ENCODE data around the gene NIM1K. TPM values are rescaled to one million over a fixed set of nuclear protein-coding genes. Genes with fewer than 3 reads are reported as not detected.

The NIM1K gene
- total and polyA plus RNA-seq, 2 of the 4 experiments (the other 2 are of a cell fraction): 0.54 to 0.68 TPM

GRCh38 chr5:43303242-43303641, 111.2 kb downstream of the NIM1K start:
- no peak overlapping the region for H2BK5ac ChIP-seq (ENCODE audit: low read depth, low read length, poor library complexity, severe bottlenecking)
- no peak for TF ChIP-seq USF2 (IDR thresholded peaks at IDR 0.05; ENCODE audit: low read depth, low read length)
- no peak for TF ChIP-seq RFX5 (IDR thresholded peaks at IDR 0.05; ENCODE audit: low read depth, low read length)
- no peak for TF ChIP-seq ELK1 (IDR thresholded peaks at IDR 0.05; ENCODE audit: borderline replicate concordance, low read depth, low read length)
- no peak for TF ChIP-seq NFE2L2 (IDR thresholded peaks at IDR 0.05; ENCODE audit: low read depth, low read length)
- no peak for TF ChIP-seq POLR2A (IDR thresholded peaks at IDR 0.05; ENCODE audit: low read depth, low read length)
- TF ChIP-seq SMC3 (IDR thresholded peaks at IDR 0.05; ENCODE audit: low read depth, low read length): no peak
- no peak for TF ChIP-seq CTCF (conservative IDR thresholded peaks at IDR 0.05; ENCODE audit: low read depth, low read length)
- no peak for TF ChIP-seq CEBPB (IDR thresholded peaks at IDR 0.05; ENCODE audit: low read depth, low read length)
- no peak for TF ChIP-seq MXI1 (IDR thresholded peaks at IDR 0.05; ENCODE audit: borderline replicate concordance, low read depth, low read length)
- no peak for TF ChIP-seq RCOR1 (IDR thresholded peaks at IDR 0.05; ENCODE audit: insufficient replicate concordance, low read length)
- no peak for TF ChIP-seq BHLHE40 (IDR thresholded peaks at IDR 0.05; ENCODE audit: low read depth, low read length)
- no peak for TF ChIP-seq MAFK (IDR thresholded peaks at IDR 0.05; ENCODE audit: low read depth, low read length)
- no peak for TF ChIP-seq MAZ (IDR thresholded peaks at IDR 0.05; ENCODE audit: borderline replicate concordance, low read depth, low read length)
- no peak for TF ChIP-seq FOS (IDR thresholded peaks at IDR 0.05; ENCODE audit: low read depth, low read length)
- TF ChIP-seq RAD21 (IDR thresholded peaks at IDR 0.05; ENCODE audit: low read length): no peak
- no peak for TF ChIP-seq CHD1 (IDR thresholded peaks at IDR 0.05; ENCODE audit: low read depth, low read length)
- H4K91ac ChIP-seq (ENCODE audit: insufficient read depth, low read depth, low read length): no peak overlapping the region
- H3K18ac ChIP-seq (ENCODE audit: low read depth, low read length): no peak overlapping the region
- H2AFZ ChIP-seq (replicated peaks; ENCODE audit: low read length, poor library complexity): no peak overlapping the region
- dilution Hi-C loops (cut with HindIII; ENCODE audit: low sequenced_read_pairs, unreplicated experiment): no loop called here
- no peak overlapping the region for H2BK15ac ChIP-seq (ENCODE audit: low read depth, low read length)
- BruUV-seq (replicated peaks): no TSS peak
- H3K9me1 ChIP-seq (ENCODE audit: insufficient read depth, low read length): no peaks in the 10 kb centered on the region
- no peak overlapping the region for H3K4me3 ChIP-seq (ENCODE audit: insufficient read depth, low read depth, low read length)
- no peaks in the 10 kb centered on the region for H3K9me3 ChIP-seq (ENCODE audit: control insufficient read depth, insufficient read depth, low read length)
- WGBS, 2 experiments (ENCODE audit: extremely low coverage in 2 of 2, insufficient read length in 1 of 2): no CpG with 5 or more reads among the region's 4 CpGs
- no peak overlapping the region for H3K27ac ChIP-seq (ENCODE audit: insufficient read depth, low read length)
- no peak overlapping the region for H3K9ac ChIP-seq (ENCODE audit: low read depth, low read length)
- H3K14ac ChIP-seq (replicated peaks; ENCODE audit: low read depth, low read length): no peak overlapping the region
- no peak overlapping the region for H2BK20ac ChIP-seq (ENCODE audit: low read depth, low read length)
- H3K23ac ChIP-seq (ENCODE audit: low read depth, low read length): no peak overlapping the region
- in situ Hi-C loops (cut with MboI; ENCODE audit: low sequenced_read_pairs): loop anchor here (10.0 to 25.0 kb wide), 2 partner anchors 191 to 398 kb away; partner anchors contain the start of gene ZNF131
- H2BK120ac ChIP-seq (ENCODE audit: low read depth, low read length): no peak overlapping the region
- H4K5ac ChIP-seq (ENCODE audit: low read depth, low read length): no peak overlapping the region
- no peak overlapping the region for H2AK9ac ChIP-seq (replicated peaks; ENCODE audit: low read depth, low read length, poor library complexity)
- CTCF ChIA-PET: interaction anchor here (0.5 kb wide), 1 partner anchor 627 kb away, joined by 3 read pairs; no protein-coding TSS in a partner anchor
- H3K56ac ChIP-seq (ENCODE audit: extremely low read depth, insufficient read depth, low read length): no peak overlapping the region
- intact Hi-C loops (cut with micrococcal nuclease): no loop called here
- no peak overlapping the region for H3K4ac ChIP-seq (ENCODE audit: low read depth, low read length)
- no peak overlapping the region for H3K4me2 ChIP-seq (ENCODE audit: low read depth, low read length)
- ATAC-seq (ENCODE audit: low read depth) (no peak), DNase-seq (no peak)
- peaks cover 24 to 30% of the 10 kb centered on the region in 2 experiments for H3K79me1 ChIP-seq (ENCODE audit: low read depth in 1 of 2, low read length in 2 of 2)
- H4K8ac ChIP-seq (ENCODE audit: low read depth in 2 of 2, low read length in 2 of 2): no peak overlapping the region
- H3K36me3 ChIP-seq (ENCODE audit: control insufficient read depth, insufficient read depth, low read length): peaks cover 2% of the 10 kb centered on the region
- peaks cover 12% of the 10 kb centered on the region; the same call in 1 of the 2 replicates for H4K20me1 ChIP-seq (ENCODE audit: insufficient read depth, low read length)
- H2AK5ac ChIP-seq (ENCODE audit: low read depth, low read length): no peak overlapping the region
- H3K4me1 ChIP-seq (ENCODE audit: control insufficient read depth, insufficient read depth, low read length): no peaks in the 10 kb centered on the region
- POLR2A ChIA-PET (ENCODE audit: unreplicated experiment): no interaction called here
- no peaks in the 10 kb centered on the region for H3K27me3 ChIP-seq (ENCODE audit: control insufficient read depth, insufficient read depth, low read length)

Data from IMR-90 (cell line).